GM12865 (cell line): ENCODE data around the gene ADAP2.

Experiments
- DNase-seq: peaks from one replicate; pipeline ENCODE4 v3.0.0; 2010; ENCODE audit warnings: low read depth
- H3K4me3 ChIP-seq: 2 replicates; pipeline ENCODE4 v1.5.1; 2011; ENCODE audit warnings: mild to moderate bottlenecking, low read depth, low read length, control low read depth
- CTCF ChIP-seq: IDR thresholded peaks from 2 replicates; pipeline ENCODE4 v1.5.1; 2011; ENCODE audit warnings: low read length, control low read depth, low read depth, inconsistent platforms; ENCODE audit not compliant: insufficient read depth; ENCODE audit errors: missing control alignments

Gene ADAP2

DNA sequence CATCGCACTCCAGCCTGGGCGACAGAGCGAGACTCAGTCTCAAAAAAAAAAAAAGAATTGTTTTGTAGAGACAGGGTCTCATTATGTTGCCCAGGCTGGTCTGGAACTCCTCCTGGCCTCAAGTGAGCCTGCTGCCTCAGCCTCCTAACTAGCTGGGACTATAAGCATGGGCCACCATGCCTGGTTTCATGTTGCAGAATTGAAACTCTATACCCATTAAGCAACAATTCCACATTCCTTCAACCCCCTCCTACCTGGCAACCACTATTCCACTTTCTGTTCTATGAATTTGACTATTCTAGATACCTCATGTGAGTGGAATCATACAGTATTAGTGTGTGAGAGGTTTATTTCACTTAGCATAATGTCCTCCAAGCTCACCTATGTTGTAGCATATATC lies 73.6 kb downstream of the ADAP2 start:
- no peak for DNase-seq
- no peak for TF ChIP-seq CTCF
- H3K4me3 ChIP-seq, result no peak overlapping the region

GRCh38 chr17:30996486-30996885 lies 74.7 kb downstream of the ADAP2 start:
- H3K4me3 ChIP-seq, result no peak overlapping the region
- DNase-seq, result no peak
- TF ChIP-seq CTCF, result no peak

DNA sequence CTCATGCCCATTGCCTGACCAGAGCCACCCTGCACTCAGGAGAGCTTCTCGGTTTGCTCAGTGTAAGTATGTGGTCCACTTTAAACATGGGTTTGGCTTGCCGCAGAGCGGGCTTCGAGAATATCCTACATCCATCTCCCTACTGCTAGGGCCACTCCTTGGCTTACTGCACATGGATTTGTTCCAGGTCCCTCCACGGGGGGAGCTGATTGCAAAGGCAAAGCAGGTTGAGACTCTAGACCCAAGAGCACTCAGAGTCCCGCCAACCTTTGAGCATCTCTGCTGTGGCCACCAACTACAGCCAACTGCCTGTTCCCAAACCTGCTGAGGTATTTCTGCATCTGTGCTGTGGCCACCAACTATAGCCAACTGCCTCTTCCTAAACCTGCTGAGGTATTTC lies 75.5 kb downstream of the ADAP2 start:
- H3K4me3 ChIP-seq, result no peak overlapping the region
- DNase-seq, result no peak
- no peak for TF ChIP-seq CTCF

DNA sequence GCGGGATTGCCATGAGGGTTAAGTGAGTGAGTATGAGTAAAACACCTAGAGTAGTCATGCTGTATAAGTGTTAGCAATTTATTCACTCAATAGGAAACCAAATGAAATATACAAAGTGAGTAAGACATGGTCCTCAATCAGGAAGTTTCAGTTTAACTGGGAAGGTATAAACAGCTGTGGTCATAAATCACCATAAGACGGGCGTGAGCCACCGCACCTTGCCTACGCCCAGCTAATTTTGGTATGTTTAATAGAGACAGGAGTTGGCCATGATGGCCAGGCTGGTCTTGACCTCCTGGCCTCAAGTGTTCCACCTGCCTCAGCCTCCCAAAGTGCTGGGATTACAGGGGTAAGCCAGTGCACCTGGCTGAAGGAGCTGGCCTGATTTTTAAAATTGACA lies 76.1 kb downstream of the ADAP2 start:
- H3K4me3 ChIP-seq, result no peak overlapping the region
- TF ChIP-seq CTCF, result no peak
- no peak for DNase-seq

DNA sequence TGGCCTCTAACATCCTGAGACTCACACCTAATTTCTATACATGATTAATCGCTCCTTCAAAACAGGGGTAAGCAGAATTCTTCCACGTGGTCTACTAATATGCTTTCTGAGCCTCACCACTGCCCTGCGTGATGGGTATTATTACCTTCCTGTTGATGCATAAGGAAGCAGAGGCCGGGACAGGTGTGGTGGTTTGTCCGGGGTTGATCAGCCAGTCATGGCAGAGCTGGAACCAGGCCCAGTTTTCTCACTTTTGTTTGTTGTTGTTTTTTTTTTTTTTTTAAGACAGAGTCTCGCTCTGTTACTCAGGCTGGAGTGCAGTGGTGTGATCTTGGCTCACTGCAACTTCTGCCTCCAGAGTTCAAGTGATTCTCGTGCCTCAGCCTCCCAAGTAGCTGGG lies 80.3 kb downstream of the ADAP2 start:
- no peak overlapping the region for H3K4me3 ChIP-seq
- no peak for TF ChIP-seq CTCF
- DNase-seq, result no peak

DNA sequence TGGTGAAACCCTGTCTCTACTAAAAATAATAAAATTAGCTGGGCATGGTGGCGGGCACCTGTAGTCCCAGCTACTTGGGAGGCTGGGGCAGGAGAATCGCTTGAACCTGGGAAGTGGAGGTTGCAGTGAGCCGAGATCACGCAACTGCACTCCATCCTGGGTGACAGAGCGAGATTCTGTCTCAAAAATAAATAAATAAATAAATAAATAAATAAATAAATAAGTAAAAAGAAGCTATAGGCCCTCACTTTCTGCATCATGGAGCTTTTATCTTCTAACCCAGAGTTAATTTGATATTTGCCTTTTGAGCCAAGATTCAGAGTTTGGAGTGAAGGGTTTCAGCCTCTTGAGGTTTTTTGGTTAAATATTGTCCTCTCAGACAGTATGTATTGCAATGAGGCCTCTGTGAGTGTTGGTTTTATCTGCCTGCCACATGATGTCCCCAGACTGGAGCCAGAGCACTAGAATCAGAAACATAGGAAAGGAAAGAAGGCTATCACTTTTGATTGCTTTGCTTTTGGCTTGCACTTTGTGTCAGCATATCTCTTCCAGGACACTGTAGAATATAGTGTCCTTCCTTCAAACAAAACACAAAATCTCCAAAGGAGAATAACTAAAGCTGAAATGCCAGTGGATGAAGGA lies 81.6 kb downstream of the ADAP2 start:
- TF ChIP-seq CTCF, result no peak
- DNase-seq, result no peak
- no peak overlapping the region for H3K4me3 ChIP-seq

DNA sequence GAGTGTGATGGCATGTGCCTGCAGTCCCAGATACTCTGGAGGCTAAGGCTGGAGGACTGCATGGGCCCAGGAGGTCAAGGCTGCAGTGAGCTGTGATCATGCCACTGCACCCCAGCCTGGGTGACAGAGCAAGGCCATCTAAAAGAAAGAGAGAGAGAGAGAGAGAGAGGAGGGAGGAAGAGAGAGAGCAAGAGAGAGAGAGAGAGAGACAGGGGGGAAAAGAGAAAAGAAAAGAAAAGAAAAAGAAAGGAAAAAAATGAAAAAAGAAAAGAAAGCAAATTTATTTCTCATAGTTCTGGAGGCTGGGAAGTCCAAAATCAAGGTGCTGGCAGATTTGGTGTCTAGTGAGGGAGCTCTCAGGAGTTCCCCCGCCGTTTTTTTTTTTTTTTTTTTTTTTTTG lies 82.4 kb downstream of the ADAP2 start:
- DNase-seq, result no peak
- TF ChIP-seq CTCF, result no peak
- no peak overlapping the region for H3K4me3 ChIP-seq
